Astrocyte (in vitro differentiated cells and primary cell): ENCODE data around the gene DELE1. TPM values are rescaled to one million over a fixed set of nuclear protein-coding genes. Genes with fewer than 3 reads are reported as not detected.

ENCODE experiments used
- DNase-seq: peaks from one replicate; pipeline ENCODE4 v3.0.0-alpha.2; 2010; ENCODE audit warnings: low read depth
- FAIRE-seq: peaks from 2 replicates; lab custom pipeline; 2011; peaks lifted over from hg19 to GRCh38; lab: Jason Lieb, UNC
- H2AFZ ChIP-seq: 2 replicates; pipeline ENCODE4 v1.6.0; 2012; ENCODE audit warnings: low read depth, low read length, inconsistent platforms
- H3K27ac ChIP-seq: 2 replicates; pipeline ENCODE4 v1.5.1; 2011; ENCODE audit warnings: low read depth, low read length, inconsistent platforms
- H3K27me3 ChIP-seq: 2 replicates; pipeline ENCODE4 v1.6.0; 2011; ENCODE audit warnings: low read length, inconsistent platforms; ENCODE audit not compliant: insufficient read depth
- H3K36me3 ChIP-seq: 2 replicates; pipeline ENCODE4 v1.5.1; 2011; ENCODE audit warnings: low read length, inconsistent platforms; ENCODE audit not compliant: insufficient read depth
- H3K4me1 ChIP-seq: 2 replicates; pipeline ENCODE4 v1.5.1; 2011; ENCODE audit warnings: low read length, inconsistent platforms; ENCODE audit not compliant: insufficient read depth
- H3K4me2 ChIP-seq: 2 replicates; pipeline ENCODE4 v1.6.0; 2012; ENCODE audit warnings: low read length, inconsistent platforms
- H3K4me3 ChIP-seq: 2 replicates; pipeline ENCODE4 v1.5.1; 2011; ENCODE audit warnings: low read depth, mild to moderate bottlenecking, low read length, inconsistent platforms; ENCODE audit not compliant: insufficient read depth
- H3K79me2 ChIP-seq: 2 replicates; pipeline ENCODE4 v1.6.0; 2012; ENCODE audit warnings: mild to moderate bottlenecking, low read length, inconsistent platforms; ENCODE audit not compliant: insufficient read depth
- H3K9ac ChIP-seq: 2 replicates; pipeline ENCODE4 v1.6.0; 2012; ENCODE audit warnings: mild to moderate bottlenecking, low read length, inconsistent platforms
- H3K9me3 ChIP-seq: 2 replicates; pipeline ENCODE4 v1.5.1; 2012; ENCODE audit warnings: low read depth, mild to moderate bottlenecking, low read length, inconsistent platforms; ENCODE audit not compliant: insufficient read depth
- H4K20me1 ChIP-seq: 2 replicates; pipeline ENCODE4 v1.6.0; 2012; ENCODE audit warnings: low read length, inconsistent platforms; ENCODE audit not compliant: insufficient read depth
- H3K27ac Mint-ChIP-seq: one replicate; pipeline ENCODE4 v1.8.0; 2021; ENCODE audit warnings: mild to moderate bottlenecking, mixed read lengths; ENCODE audit not compliant: unreplicated experiment
- H3K27me3 Mint-ChIP-seq: one replicate; pipeline ENCODE4 v1.8.0; 2021; ENCODE audit warnings: low read depth, mixed read lengths; ENCODE audit not compliant: unreplicated experiment
- H3K36me3 Mint-ChIP-seq: one replicate; pipeline ENCODE4 v1.8.0; 2021; ENCODE audit warnings: low read depth, mixed read lengths; ENCODE audit not compliant: unreplicated experiment
- H3K4me1 Mint-ChIP-seq: one replicate; pipeline ENCODE4 v1.8.0; 2021; ENCODE audit warnings: low read depth, mixed read lengths; ENCODE audit not compliant: unreplicated experiment
- H3K4me3 Mint-ChIP-seq: one replicate; pipeline ENCODE4 v1.8.0; 2021; ENCODE audit warnings: mild to moderate bottlenecking, moderate library complexity, mixed read lengths; ENCODE audit not compliant: unreplicated experiment
- H3K9me3 Mint-ChIP-seq: one replicate; pipeline ENCODE4 v1.8.0; 2021; ENCODE audit warnings: mild to moderate bottlenecking, mixed read lengths; ENCODE audit not compliant: unreplicated experiment
- EZH2 ChIP-seq: IDR thresholded peaks from 2 replicates; pipeline ENCODE4 v1.6.1; 2012; ENCODE audit warnings: mild to moderate bottlenecking, low read length, inconsistent platforms; ENCODE audit not compliant: insufficient read depth
- total RNA-seq: library from RNA; stranded (reverse); gene quantifications from 2 replicates; pipeline ENCODE4 v1.2.1, GENCODE V29; 2021
- TF ChIP-seq, protein P1 (sequence below): IDR thresholded peaks from 2 replicates; pipeline ENCODE4 v1.5.1; 2011; ENCODE audit warnings: low read depth, mild to moderate bottlenecking, inconsistent platforms, low read length, moderate library complexity; ENCODE audit not compliant: insufficient read depth

The DELE1 gene
- total RNA-seq, 1 donor from 2014 or later: 37.6 TPM

DNA sequence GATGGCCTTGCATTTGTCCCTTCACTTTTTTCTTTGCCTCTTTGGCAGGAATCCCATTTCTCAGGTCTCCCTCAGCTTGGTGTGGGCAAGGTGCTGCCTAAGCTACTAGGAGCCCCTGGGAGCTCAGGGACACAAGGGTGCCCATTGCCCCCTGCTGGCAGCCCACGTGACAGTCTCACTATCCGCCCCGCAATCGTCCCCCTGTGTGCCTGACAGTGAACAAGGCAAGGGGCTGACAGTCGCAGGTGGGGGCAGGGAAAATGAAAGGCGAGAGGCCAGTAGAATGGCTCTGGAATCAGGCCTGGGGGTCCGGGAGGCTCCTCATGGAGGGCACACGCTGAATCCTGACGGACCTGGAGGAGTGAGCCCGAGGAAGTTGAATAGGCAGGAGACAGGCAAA lies 36.3 kb downstream of the DELE1 start:
- H3K27me3 ChIP-seq: no peaks in the 10 kb centered on the region
- no peaks in the 10 kb centered on the region for H3K79me2 ChIP-seq
- H3K9ac ChIP-seq: no peak overlapping the region
- no peak overlapping the region for H3K4me3 ChIP-seq
- Mint-ChIP-seq H3K4me1 (peaks cover 2% of the 10 kb centered on the region), H3K27ac (no peak overlapping the region), H3K27me3 (peaks cover 11% of the 10 kb centered on the region), H3K36me3 (peaks cover 2% of the 10 kb centered on the region), H3K4me3 (no peak overlapping the region), H3K9me3 (no peaks in the 10 kb centered on the region)
- H3K4me1 ChIP-seq: peaks cover 4% of the 10 kb centered on the region
- no peaks in the 10 kb centered on the region for H3K36me3 ChIP-seq
- no peak for DNase-seq
- no peaks in the 10 kb centered on the region for H4K20me1 ChIP-seq
- no peak for FAIRE-seq
- H3K4me2 ChIP-seq: no peak overlapping the region
- no peak overlapping the region for H2AFZ ChIP-seq
- H3K9me3 ChIP-seq: no peaks in the 10 kb centered on the region
- TF ChIP-seq, protein P1, sequence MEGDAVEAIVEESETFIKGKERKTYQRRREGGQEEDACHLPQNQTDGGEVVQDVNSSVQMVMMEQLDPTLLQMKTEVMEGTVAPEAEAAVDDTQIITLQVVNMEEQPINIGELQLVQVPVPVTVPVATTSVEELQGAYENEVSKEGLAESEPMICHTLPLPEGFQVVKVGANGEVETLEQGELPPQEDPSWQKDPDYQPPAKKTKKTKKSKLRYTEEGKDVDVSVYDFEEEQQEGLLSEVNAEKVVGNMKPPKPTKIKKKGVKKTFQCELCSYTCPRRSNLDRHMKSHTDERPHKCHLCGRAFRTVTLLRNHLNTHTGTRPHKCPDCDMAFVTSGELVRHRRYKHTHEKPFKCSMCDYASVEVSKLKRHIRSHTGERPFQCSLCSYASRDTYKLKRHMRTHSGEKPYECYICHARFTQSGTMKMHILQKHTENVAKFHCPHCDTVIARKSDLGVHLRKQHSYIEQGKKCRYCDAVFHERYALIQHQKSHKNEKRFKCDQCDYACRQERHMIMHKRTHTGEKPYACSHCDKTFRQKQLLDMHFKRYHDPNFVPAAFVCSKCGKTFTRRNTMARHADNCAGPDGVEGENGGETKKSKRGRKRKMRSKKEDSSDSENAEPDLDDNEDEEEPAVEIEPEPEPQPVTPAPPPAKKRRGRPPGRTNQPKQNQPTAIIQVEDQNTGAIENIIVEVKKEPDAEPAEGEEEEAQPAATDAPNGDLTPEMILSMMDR: no peak
- TF ChIP-seq EZH2: no peak
- no peak overlapping the region for H3K27ac ChIP-seq

DNA sequence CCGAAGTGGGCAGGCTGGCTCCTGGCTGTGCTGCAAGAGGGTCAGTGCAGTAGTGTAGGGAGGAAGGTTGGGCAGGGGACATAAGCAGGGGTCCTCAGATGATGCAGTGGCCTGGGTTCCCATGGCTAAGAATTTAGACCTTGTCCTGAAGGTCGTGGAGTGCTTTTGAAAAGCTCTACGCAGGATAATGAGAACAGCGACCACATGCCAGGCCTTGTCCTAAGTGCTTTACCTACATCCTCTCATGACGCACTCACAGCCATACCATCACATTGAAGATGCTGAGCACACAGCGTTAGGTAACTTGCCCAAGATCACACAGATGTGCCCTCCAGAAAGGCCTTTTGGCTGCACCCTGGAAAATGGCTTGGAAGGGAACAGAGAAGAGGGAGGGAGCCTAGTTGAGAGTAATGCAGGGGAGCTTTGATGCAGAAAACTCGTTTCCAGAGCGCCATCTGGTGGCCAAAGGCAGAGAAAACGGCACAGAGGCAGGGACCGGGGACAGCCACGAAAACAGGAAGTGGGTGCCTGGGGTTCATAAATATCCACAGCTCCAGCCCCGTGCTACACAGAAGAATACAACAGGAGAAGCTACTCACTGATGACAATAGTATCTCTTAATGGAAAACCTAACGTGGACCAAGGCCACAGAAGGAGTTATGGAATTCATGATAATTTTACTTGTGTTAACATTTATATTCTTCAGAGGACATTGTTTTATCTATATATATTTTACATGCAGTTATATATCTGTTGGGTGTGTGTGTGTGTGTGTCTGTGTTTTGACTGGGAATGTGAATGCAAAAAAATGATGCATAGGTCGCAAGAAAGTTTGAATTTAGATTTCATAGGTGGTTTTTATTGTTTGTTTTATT lies 37.0 kb downstream of the DELE1 start:
- H3K4me2 ChIP-seq: peak overlapping the region; percentile 51

More for the DNA sequence above, 37.0 kb downstream of the DELE1 start:
- no peaks in the 10 kb centered on the region for H3K36me3 ChIP-seq
- no peak overlapping the region for H3K27ac ChIP-seq
- H3K4me1 ChIP-seq: peaks cover 4% of the 10 kb centered on the region
- Mint-ChIP-seq H3K4me3 (peak overlapping the region; percentile 18), H3K27me3 (peaks cover 9% of the 10 kb centered on the region), H3K27ac (peak overlapping the region; percentile 60), H3K9me3 (no peaks in the 10 kb centered on the region), H3K36me3 (peaks cover 2% of the 10 kb centered on the region), H3K4me1 (peaks cover 2% of the 10 kb centered on the region)
- no peak overlapping the region for H3K4me3 ChIP-seq
- no peaks in the 10 kb centered on the region for H3K9me3 ChIP-seq
- H3K79me2 ChIP-seq: no peaks in the 10 kb centered on the region
- no peak for TF ChIP-seq EZH2
- TF ChIP-seq, protein P1: peak; percentile 89
- no peak overlapping the region for H3K9ac ChIP-seq
- H4K20me1 ChIP-seq: no peaks in the 10 kb centered on the region
- no peaks in the 10 kb centered on the region for H3K27me3 ChIP-seq
- DNase-seq: peak; percentile 39
- H2AFZ ChIP-seq: peak overlapping the region; percentile 72
- peak; percentile 67 for FAIRE-seq
